ES-I3 (cell line): ENCODE data around the gene GDF2.

Experiments
- H3K36me3 ChIP-seq: 2 replicates; pipeline ENCODE4 v1.6.1; 2013; ENCODE audit warnings: mild to moderate bottlenecking, low read length, control low read depth, moderate library complexity; ENCODE audit not compliant: insufficient read depth
- H3K4me1 ChIP-seq: 2 replicates; pipeline ENCODE4 v1.6.1; 2013; ENCODE audit warnings: mild to moderate bottlenecking, control low read depth, low read length; ENCODE audit not compliant: insufficient read depth
- H3K9ac ChIP-seq: 2 replicates; pipeline ENCODE4 v1.6.1; 2013; ENCODE audit warnings: low read depth, mild to moderate bottlenecking, low read length, moderate library complexity
- H3K9me3 ChIP-seq: 2 replicates; pipeline ENCODE4 v1.6.1; 2013; ENCODE audit warnings: mild to moderate bottlenecking, low read length, moderate library complexity; ENCODE audit not compliant: control insufficient read depth, insufficient read depth

The GDF2 gene

GRCh38 chr10:47339186-47339735, 17.0 kb downstream of the GDF2 start:
- Histone ChIP-seq H3K9me3 (no peaks in the 10 kb centered on the region), H3K36me3 (no peaks in the 10 kb centered on the region), H3K9ac (no peak overlapping the region), H3K4me1 (0 out of 2 replicates have a peak, but pooled peaks cover 7% of the 10 kb centered on the region)

GRCh38 chr10:47339759-47340607, 17.7 kb downstream of the GDF2 start:
- H3K9me3 ChIP-seq = no peaks in the 10 kb centered on the region
- no peak overlapping the region for H3K9ac ChIP-seq
- no peaks in the 10 kb centered on the region for H3K36me3 ChIP-seq
- 0 out of 2 replicates have a peak, but pooled peaks cover 7% of the 10 kb centered on the region for H3K4me1 ChIP-seq

- Histone ChIP-seq H3K4me1 (0 out of 2 replicates have a peak, but pooled peaks cover 7% of the 10 kb centered on the region), H3K9me3 (no peaks in the 10 kb centered on the region), H3K9ac (no peak overlapping the region), H3K36me3 (no peaks in the 10 kb centered on the region)
Observed at GRCh38 chr10:47340608-47341170, 18.4 kb downstream of the GDF2 start.

- Histone ChIP-seq H3K36me3 (no peaks in the 10 kb centered on the region), H3K9me3 (no peaks in the 10 kb centered on the region), H3K9ac (no peak overlapping the region), H3K4me1 (0 out of 2 replicates have a peak, but pooled peaks cover 7% of the 10 kb centered on the region)
Observed at GRCh38 chr10:47344996-47345870, 23.0 kb downstream of the GDF2 start.

GRCh38 chr10:47346581-47347302, 24.5 kb downstream of the GDF2 start:
- Histone ChIP-seq H3K9me3 (no peaks in the 10 kb centered on the region), H3K36me3 (no peaks in the 10 kb centered on the region), H3K9ac (no peak overlapping the region), H3K4me1 (0 out of 2 replicates have a peak, but pooled peaks cover 7% of the 10 kb centered on the region)

- H3K4me1 ChIP-seq = 0 out of 2 replicates have a peak, but pooled peaks cover 4% of the 10 kb centered on the region
- H3K36me3 ChIP-seq = no peaks in the 10 kb centered on the region
- no peak overlapping the region for H3K9ac ChIP-seq
- H3K9me3 ChIP-seq = no peaks in the 10 kb centered on the region
Observed at GRCh38 chr10:47347303-47347675, 25.0 kb downstream of the GDF2 start.

GRCh38 chr10:47348138-47348651, 25.9 kb downstream of the GDF2 start, which contains the start of gene RBP3:
Gene RBP3 (plus strand): TSS chr10:47348363. CDS start chr10:47348485, 122 bp downstream.
- no peak within 1 kb of the TSS for H3K9ac ChIP-seq
- no peaks in the 10 kb centered on the region for H3K4me1 ChIP-seq
- H3K9me3 ChIP-seq = no peaks in the 10 kb centered on the region
- no peaks in the 10 kb centered on the region for H3K36me3 ChIP-seq

GRCh38 chr10:47348661-47349470, 26.6 kb downstream of the GDF2 start:
- no peaks in the 10 kb centered on the region for H3K4me1 ChIP-seq
- H3K9ac ChIP-seq = no peak overlapping the region
- no peaks in the 10 kb centered on the region for H3K36me3 ChIP-seq
- no peaks in the 10 kb centered on the region for H3K9me3 ChIP-seq

GRCh38 chr10:47349516-47349915, 27.3 kb downstream of the GDF2 start:
- Histone ChIP-seq H3K9ac (no peak overlapping the region), H3K9me3 (no peaks in the 10 kb centered on the region), H3K4me1 (no peaks in the 10 kb centered on the region), H3K36me3 (no peaks in the 10 kb centered on the region)

- Histone ChIP-seq H3K4me1 (no peaks in the 10 kb centered on the region), H3K9ac (no peak overlapping the region), H3K36me3 (no peaks in the 10 kb centered on the region), H3K9me3 (no peaks in the 10 kb centered on the region)
Observed at GRCh38 chr10:47349941-47350371, 27.7 kb downstream of the GDF2 start.

GRCh38 chr10:47350671-47351640, 28.7 kb downstream of the GDF2 start:
- Histone ChIP-seq H3K4me1 (no peaks in the 10 kb centered on the region), H3K36me3 (no peaks in the 10 kb centered on the region), H3K9ac (no peak overlapping the region), H3K9me3 (no peaks in the 10 kb centered on the region)
